Thoracic aorta (tissue), 2 donors: ENCODE measurements around the gene MOGAT1. TPM values are rescaled to one million over a fixed set of nuclear protein-coding genes. Genes with fewer than 3 reads are reported as not detected.
A peak's percentile ranks its signal among the peaks of the same experiment; 100 is the strongest.

ENCODE experiments used
- ATAC-seq: fragments of 150-250 bp; one replicate; pipeline ENCODE4 v1.8.0; 2017; ENCODE audit warnings: low read depth; ENCODE audit not compliant: insufficient number of reproducible peaks, low FRiP score
- DNase-seq: peaks from one replicate; pipeline ENCODE4 v3.0.0-alpha.2; 2020; ENCODE audit warnings: low spot score
- H3K27ac ChIP-seq, 2 donors: fragments of 200-600 bp; sonication (generic); 1 replicate in 1 of 2; 2 replicates in 1 of 2; pipeline ENCODE4 v1.5.1; 2016; ENCODE audit warnings: mild to moderate bottlenecking in 2 of 2, moderate library complexity in 2 of 2
- H3K27me3 ChIP-seq: fragments of 200-600 bp; sonication (generic); replicated peaks from 2 replicates; pipeline ENCODE4 v1.6.0; 2016; ENCODE audit warnings: mild to moderate bottlenecking; ENCODE audit not compliant: insufficient read depth
- H3K36me3 ChIP-seq: fragments of 200-600 bp; sonication (generic); one replicate; pipeline ENCODE4 v1.5.1; 2016
- H3K4me1 ChIP-seq, 2 donors: fragments of 200-600 bp; sonication (generic); 1 replicate in 1 of 2; 2 replicates in 1 of 2; pipeline versions ENCODE4 v1.5.1 to v1.6.0; 2016; ENCODE audit warnings: low read depth in 2 of 2, mild to moderate bottlenecking in 1 of 2; ENCODE audit not compliant: control insufficient read depth in 1 of 2
- H3K4me3 ChIP-seq: fragments of 200-600 bp; sonication (generic); 2 replicates; pipeline ENCODE4 v1.5.1; 2016; ENCODE audit warnings: mild to moderate bottlenecking
- H3K9me3 ChIP-seq: fragments of 200-600 bp; sonication (generic); 2 replicates; pipeline ENCODE4 v1.5.1; 2016
- CTCF ChIP-seq: fragments of 200-600 bp; sonication (generic); IDR thresholded peaks from one replicate; pipeline ENCODE4 v1.5.1; 2019; ENCODE audit warnings: antibody characterized with exemption
- total RNA-seq, 2 donors: library from RNA; depleted of rRNA; stranded (reverse); fragments of >200 nt; gene quantifications; one replicate each; pipeline versions ENCODE4 v1.1.0 to v1.2.3, GENCODE V29; 2016

The MOGAT1 gene
- total RNA-seq, 2 donors from 2014 or later, result not detected

- H3K9me3 ChIP-seq, result no peaks in the 10 kb centered on the region
- peak overlapping the region; percentile 41 for H3K4me3 ChIP-seq
- DNase-seq (no peak), ATAC-seq (peak; percentile 49)
- no peak for TF ChIP-seq CTCF
- H3K4me1 ChIP-seq, result peaks cover 11 to 59% of the 10 kb centered on the region in 2 donors
- no peaks in the 10 kb centered on the region for H3K27me3 ChIP-seq
- no peaks in the 10 kb centered on the region for H3K36me3 ChIP-seq
- H3K27ac ChIP-seq, result peak overlapping the region; percentile 75 to 78
Measured at GRCh38 chr2:222703886-222704285, 32.4 kb downstream of the MOGAT1 start.

- H3K27ac ChIP-seq, result peak overlapping the region; percentile 11 to 75
- no peak overlapping the region for H3K4me3 ChIP-seq
- H3K36me3 ChIP-seq, result no peaks in the 10 kb centered on the region
- TF ChIP-seq CTCF, result no peak
- no peak for ATAC-seq
- DNase-seq, result no peak
- peaks cover 13 to 71% of the 10 kb centered on the region in 2 donors for H3K4me1 ChIP-seq
- no peaks in the 10 kb centered on the region for H3K27me3 ChIP-seq
- H3K9me3 ChIP-seq, result no peaks in the 10 kb centered on the region
Measured at GRCh38 chr2:222706616-222707015, 35.2 kb downstream of the MOGAT1 start.

- DNase-seq (no peak), ATAC-seq (no peak)
- H3K9me3 ChIP-seq, result no peaks in the 10 kb centered on the region
- H3K27me3 ChIP-seq, result no peaks in the 10 kb centered on the region
- H3K36me3 ChIP-seq, result no peaks in the 10 kb centered on the region
- no peak for TF ChIP-seq CTCF
- H3K4me3 ChIP-seq, result no peak overlapping the region
- H3K4me1 ChIP-seq, result peaks cover 13 to 72% of the 10 kb centered on the region in 2 donors
- H3K27ac ChIP-seq, result peak overlapping the region; percentile 11 to 75
Measured at GRCh38 chr2:222707102-222707688, 35.7 kb downstream of the MOGAT1 start.

- Histone ChIP-seq H3K4me3 (peak overlapping the region; percentile 21), H3K27me3 (no peaks in the 10 kb centered on the region), H3K9me3 (no peaks in the 10 kb centered on the region), H3K36me3 (no peaks in the 10 kb centered on the region), H3K27ac (peak overlapping the region in 1 of 2 donors; percentile 19), H3K4me1 (peaks cover 16 to 75% of the 10 kb centered on the region in 2 donors)
- no peak for ATAC-seq
- no peak for DNase-seq
- no peak for TF ChIP-seq CTCF
Measured at GRCh38 chr2:222707689-222708273, 36.3 kb downstream of the MOGAT1 start.

GRCh38 chr2:222708274-222708710, 36.8 kb downstream of the MOGAT1 start:
- Histone ChIP-seq H3K4me1 (peaks cover 13 to 75% of the 10 kb centered on the region in 2 donors), H3K27ac (peak overlapping the region in 1 of 2 donors; percentile 90), H3K4me3 (peak overlapping the region; percentile 21), H3K27me3 (no peaks in the 10 kb centered on the region), H3K36me3 (no peaks in the 10 kb centered on the region), H3K9me3 (no peaks in the 10 kb centered on the region)
- no peak for ATAC-seq
- peak; percentile 97 for TF ChIP-seq CTCF
- peak; percentile 54 for DNase-seq
